ENCODE results near the gene ZNF335.
"Not testable (repeated sequence)": the region's sequence is repeated elsewhere in the genome, so short reads cannot be mapped to it uniquely, and the experiment has no call there.

Gene ZNF335

GRCh38 chr20:45994761-45995493 lies 22.9 kb upstream of the ZNF335 start:
- H3K27me3 ChIP-seq (ENCODE audit: insufficient read depth, low read length): no peaks in the 10 kb centered on the region

GRCh38 chr20:45993197-45993951 lies 21.4 kb upstream of the ZNF335 start:
- Histone ChIP-seq H3K27me3 (ENCODE audit: insufficient read depth, low read length) (no peaks in the 10 kb centered on the region), H3K27ac (ENCODE audit: low read depth, low read length, poor library complexity, severe bottlenecking) (no peak overlapping the region), H3F3A (ENCODE audit: insufficient read depth, low read length) (no peaks in the 10 kb centered on the region), H3K79me2 (ENCODE audit: insufficient read depth, low read length) (no peaks in the 10 kb centered on the region), H3K4me3 (ENCODE audit: low read depth, low read length, poor library complexity, severe bottlenecking) (no peak overlapping the region), H3K36me3 (ENCODE audit: insufficient read depth, low read length) (no peaks in the 10 kb centered on the region), H3K4me2 (ENCODE audit: low read length) (no peak overlapping the region), H3K9me2 (ENCODE audit: low read depth, low read length) (no peaks in the 10 kb centered on the region), H4K20me1 (ENCODE audit: insufficient read depth, low read length) (no peaks in the 10 kb centered on the region), H3K4me1 (ENCODE audit: insufficient read depth, low read length, severe bottlenecking) (no peaks in the 10 kb centered on the region), H2AFZ (ENCODE audit: low read length) (no peak overlapping the region), H3K9ac (ENCODE audit: low read length) (no peak overlapping the region), H3K9me3 (ENCODE audit: low read length) (no peaks in the 10 kb centered on the region)
- TF ChIP-seq CTCF (IDR thresholded peaks at IDR 0.05; ENCODE audit: low read length) (no peak), EZH2 (IDR thresholded peaks at IDR 0.05; ENCODE audit: borderline replicate concordance, low read length) (no peak)

More at GRCh38 chr20:45994761-45995493, 22.9 kb upstream of the ZNF335 start:
- TF ChIP-seq CTCF (IDR thresholded peaks at IDR 0.05; ENCODE audit: low read length) (no peak), EZH2 (IDR thresholded peaks at IDR 0.05; ENCODE audit: borderline replicate concordance, low read length) (no peak)
- Histone ChIP-seq H3K4me1 (ENCODE audit: insufficient read depth, low read length, severe bottlenecking) (no peaks in the 10 kb centered on the region), H3K9me2 (ENCODE audit: low read depth, low read length) (no peaks in the 10 kb centered on the region), H3K9me3 (ENCODE audit: low read length) (no peaks in the 10 kb centered on the region), H3K9ac (ENCODE audit: low read length) (no peak overlapping the region), H3K4me2 (ENCODE audit: low read length) (no peak overlapping the region), H3K4me3 (ENCODE audit: low read depth, low read length, poor library complexity, severe bottlenecking) (no peak overlapping the region), H3K79me2 (ENCODE audit: insufficient read depth, low read length) (no peaks in the 10 kb centered on the region), H3K36me3 (ENCODE audit: insufficient read depth, low read length) (no peaks in the 10 kb centered on the region), H4K20me1 (ENCODE audit: insufficient read depth, low read length) (no peaks in the 10 kb centered on the region), H3K27ac (ENCODE audit: low read depth, low read length, poor library complexity, severe bottlenecking) (no peak overlapping the region), H3F3A (ENCODE audit: insufficient read depth, low read length) (no peaks in the 10 kb centered on the region), H2AFZ (ENCODE audit: low read length) (no peak overlapping the region)

- no peaks in the 10 kb centered on the region for H3K4me1 ChIP-seq (ENCODE audit: insufficient read depth, low read length, severe bottlenecking)
- no peak overlapping the region for H3K27ac ChIP-seq (ENCODE audit: low read depth, low read length, poor library complexity, severe bottlenecking)
- no peaks in the 10 kb centered on the region for H3K36me3 ChIP-seq (ENCODE audit: insufficient read depth, low read length)
- H3K9me3 ChIP-seq (ENCODE audit: low read length): no peaks in the 10 kb centered on the region
- no peak for TF ChIP-seq CTCF (IDR thresholded peaks at IDR 0.05; ENCODE audit: low read length)
- TF ChIP-seq EZH2 (IDR thresholded peaks at IDR 0.05; ENCODE audit: borderline replicate concordance, low read length): no peak
- no peaks in the 10 kb centered on the region for H3K79me2 ChIP-seq (ENCODE audit: insufficient read depth, low read length)
- no peak overlapping the region for H3K4me2 ChIP-seq (ENCODE audit: low read length)
- H3K9ac ChIP-seq (ENCODE audit: low read length): no peak overlapping the region
- H3F3A ChIP-seq (ENCODE audit: insufficient read depth, low read length): no peaks in the 10 kb centered on the region
- no peaks in the 10 kb centered on the region for H4K20me1 ChIP-seq (ENCODE audit: insufficient read depth, low read length)
- H3K4me3 ChIP-seq (ENCODE audit: low read depth, low read length, poor library complexity, severe bottlenecking): no peak overlapping the region
- no peak overlapping the region for H2AFZ ChIP-seq (ENCODE audit: low read length)
- H3K9me2 ChIP-seq (ENCODE audit: low read depth, low read length): no peaks in the 10 kb centered on the region
- H3K27me3 ChIP-seq (ENCODE audit: insufficient read depth, low read length): no peaks in the 10 kb centered on the region
Observed at GRCh38 chr20:45991616-45992015, 19.6 kb upstream of the ZNF335 start.

GRCh38 chr20:45988830-45989229 lies 16.8 kb upstream of the ZNF335 start:
- not testable (repeated sequence) for H2AFZ ChIP-seq (ENCODE audit: low read length); H3K27ac ChIP-seq (ENCODE audit: low read depth, low read length, poor library complexity, severe bottlenecking); H3K4me3 ChIP-seq (ENCODE audit: low read depth, low read length, poor library complexity, severe bottlenecking); H3F3A ChIP-seq (ENCODE audit: insufficient read depth, low read length); H3K9me2 ChIP-seq (ENCODE audit: low read depth, low read length); H3K4me1 ChIP-seq (ENCODE audit: insufficient read depth, low read length, severe bottlenecking); H3K36me3 ChIP-seq (ENCODE audit: insufficient read depth, low read length); H3K4me2 ChIP-seq (ENCODE audit: low read length); H3K9me3 ChIP-seq (ENCODE audit: low read length); H3K9ac ChIP-seq (ENCODE audit: low read length); H4K20me1 ChIP-seq (ENCODE audit: insufficient read depth, low read length); H3K79me2 ChIP-seq (ENCODE audit: insufficient read depth, low read length); H3K27me3 ChIP-seq (ENCODE audit: insufficient read depth, low read length)

Measured in OCI-LY1 (cell line).